ENCODE data around the gene NKAPD1.

The NKAPD1 gene

GRCh38 chr11:112115386-112115785 is 41.3 kb downstream of the NKAPD1 start:
- no peak for TF ChIP-seq GATA2 (IDR thresholded peaks at IDR 0.05; ENCODE audit: low read depth, low read length)
- TF ChIP-seq GATA3 (IDR thresholded peaks at IDR 0.05; ENCODE audit: low read depth, low read length): no peak

- TF ChIP-seq GATA3 (IDR thresholded peaks at IDR 0.05; ENCODE audit: low read depth, low read length): no peak
- no peak for TF ChIP-seq GATA2 (IDR thresholded peaks at IDR 0.05; ENCODE audit: low read depth, low read length)
These were observed 44.1 kb downstream of the NKAPD1 start for GRCh38 chr11:112118176-112118575.

- no peak for TF ChIP-seq GATA2 (IDR thresholded peaks at IDR 0.05; ENCODE audit: low read depth, low read length)
- no peak for TF ChIP-seq GATA3 (IDR thresholded peaks at IDR 0.05; ENCODE audit: low read depth, low read length)
These were observed 48.0 kb downstream of the NKAPD1 start for GRCh38 chr11:112121981-112122615.

- no peak for TF ChIP-seq GATA3 (IDR thresholded peaks at IDR 0.05; ENCODE audit: low read depth, low read length)
- no peak for TF ChIP-seq GATA2 (IDR thresholded peaks at IDR 0.05; ENCODE audit: low read depth, low read length)
These were observed 49.0 kb downstream of the NKAPD1 start for GRCh38 chr11:112123129-112123528.

- TF ChIP-seq GATA2 (IDR thresholded peaks at IDR 0.05; ENCODE audit: low read depth, low read length): no peak
- TF ChIP-seq GATA3 (IDR thresholded peaks at IDR 0.05; ENCODE audit: low read depth, low read length): no peak
These were observed 53.0 kb downstream of the NKAPD1 start for GRCh38 chr11:112127056-112127455.

- TF ChIP-seq GATA3 (IDR thresholded peaks at IDR 0.05; ENCODE audit: low read depth, low read length) (no peak), GATA2 (IDR thresholded peaks at IDR 0.05; ENCODE audit: low read depth, low read length) (no peak)
These were observed 54.5 kb downstream of the NKAPD1 start for GRCh38 chr11:112128483-112129121.

- no peak for TF ChIP-seq GATA3 (IDR thresholded peaks at IDR 0.05; ENCODE audit: low read depth, low read length)
- no peak for TF ChIP-seq GATA2 (IDR thresholded peaks at IDR 0.05; ENCODE audit: low read depth, low read length)
These were observed 55.6 kb downstream of the NKAPD1 start for GRCh38 chr11:112129656-112130055.

GRCh38 chr11:112132737-112133136 is 58.6 kb downstream of the NKAPD1 start:
- TF ChIP-seq GATA3 (IDR thresholded peaks at IDR 0.05; ENCODE audit: low read depth, low read length) (no peak), GATA2 (IDR thresholded peaks at IDR 0.05; ENCODE audit: low read depth, low read length) (no peak)

GRCh38 chr11:112134473-112134872 is 60.4 kb downstream of the NKAPD1 start:
- no peak for TF ChIP-seq GATA3 (IDR thresholded peaks at IDR 0.05; ENCODE audit: low read depth, low read length)
- no peak for TF ChIP-seq GATA2 (IDR thresholded peaks at IDR 0.05; ENCODE audit: low read depth, low read length)

Data from SH-SY5Y (cell line).